ENCODE data around the gene FBXO47. TPM values are rescaled to one million over a fixed set of nuclear protein-coding genes. Genes with fewer than 3 reads are reported as not detected.
"Not testable (repeated sequence)": the region's sequence is repeated elsewhere in the genome, so short reads cannot be mapped to it uniquely, and the experiment has no call there.

The FBXO47 gene
- total and polyA plus RNA-seq, 2 of the 4 experiments (the other 2 are of a cell fraction), result under 0.01 TPM; not detected in 1

- no peaks in the 10 kb centered on the region for H3K27me3 ChIP-seq (ENCODE audit: control insufficient read depth, insufficient read depth, low read length)
- H4K91ac ChIP-seq (ENCODE audit: insufficient read depth, low read depth, low read length), result no peak overlapping the region
- no peak overlapping the region for H3K56ac ChIP-seq (ENCODE audit: extremely low read depth, insufficient read depth, low read length)
- H2AK5ac ChIP-seq (ENCODE audit: low read depth, low read length), result no peak overlapping the region
- TF ChIP-seq RCOR1 (IDR thresholded peaks at IDR 0.05; ENCODE audit: insufficient replicate concordance, low read length) (no peak), USF2 (IDR thresholded peaks at IDR 0.05; ENCODE audit: low read depth, low read length) (no peak)
- H3K14ac ChIP-seq (replicated peaks; ENCODE audit: low read depth, low read length), result no peak overlapping the region
- no peak overlapping the region for H2BK15ac ChIP-seq (ENCODE audit: low read depth, low read length)
- BruUV-seq (replicated peaks), result no TSS peak
- H3K9me3 ChIP-seq (ENCODE audit: control insufficient read depth, insufficient read depth, low read length), result no peaks in the 10 kb centered on the region
- no peak overlapping the region for H3K27ac ChIP-seq (ENCODE audit: insufficient read depth, low read length)
- DNase-seq (no peak), ATAC-seq (ENCODE audit: low read depth) (no peak)
- intact Hi-C loops (cut with micrococcal nuclease), result no loop called here
- no peaks in the 10 kb centered on the region for H3K36me3 ChIP-seq (ENCODE audit: control insufficient read depth, insufficient read depth, low read length)
- H4K8ac ChIP-seq (ENCODE audit: low read depth in 2 of 2, low read length in 2 of 2), result no peak overlapping the region
- H3K23ac ChIP-seq (ENCODE audit: low read depth, low read length), result no peak overlapping the region
- H2BK120ac ChIP-seq (ENCODE audit: low read depth, low read length), result no peak overlapping the region
- in situ Hi-C loops (cut with MboI; ENCODE audit: low sequenced_read_pairs), result no loop called here
- no peaks in the 10 kb centered on the region for H3K79me1 ChIP-seq (ENCODE audit: low read depth in 1 of 2, low read length in 2 of 2)
- H2AFZ ChIP-seq (replicated peaks; ENCODE audit: low read length, poor library complexity), result no peak overlapping the region
- no peak overlapping the region for H4K5ac ChIP-seq (ENCODE audit: low read depth, low read length)
- H2BK5ac ChIP-seq (ENCODE audit: low read depth, low read length, poor library complexity, severe bottlenecking), result no peak overlapping the region
- no peaks in the 10 kb centered on the region for H4K20me1 ChIP-seq (ENCODE audit: insufficient read depth, low read length)
- no peak overlapping the region for H2AK9ac ChIP-seq (replicated peaks; ENCODE audit: low read depth, low read length, poor library complexity)
- no peak overlapping the region for H3K4me3 ChIP-seq (ENCODE audit: insufficient read depth, low read depth, low read length)
- POLR2A ChIA-PET (ENCODE audit: unreplicated experiment), result interaction anchor here (0.6 kb wide), 1 partner anchor 97 kb away, joined by 6 read pairs; no protein-coding TSS in a partner anchor
- dilution Hi-C loops (cut with HindIII; ENCODE audit: low sequenced_read_pairs, unreplicated experiment), result no loop called here
- H3K4me1 ChIP-seq (ENCODE audit: control insufficient read depth, insufficient read depth, low read length), result 0 out of 2 replicates have a peak, but pooled peaks cover 2% of the 10 kb centered on the region
- no peak overlapping the region for H3K4ac ChIP-seq (ENCODE audit: low read depth, low read length)
- no peak overlapping the region for H3K9ac ChIP-seq (ENCODE audit: low read depth, low read length)
- CTCF ChIA-PET, result no interaction called here
- H3K4me2 ChIP-seq (ENCODE audit: low read depth, low read length), result no peak overlapping the region
- no peak overlapping the region for H2BK20ac ChIP-seq (ENCODE audit: low read depth, low read length)
- no peak overlapping the region for H3K18ac ChIP-seq (ENCODE audit: low read depth, low read length)
- H3K9me1 ChIP-seq (ENCODE audit: insufficient read depth, low read length), result no peaks in the 10 kb centered on the region
These were observed 27.2 kb downstream of the FBXO47 start for GRCh38 chr17:38939987-38940386.

- dilution Hi-C loops (cut with HindIII; ENCODE audit: low sequenced_read_pairs, unreplicated experiment); H3K27ac ChIP-seq (ENCODE audit: insufficient read depth, low read length): not testable (repeated sequence)
These were observed 33.2 kb downstream of the FBXO47 start for GRCh38 chr17:38933962-38934361.

More at GRCh38 chr17:38933962-38934361, 33.2 kb downstream of the FBXO47 start:
- H3K9me1 ChIP-seq (ENCODE audit: insufficient read depth, low read length); H2BK5ac ChIP-seq (ENCODE audit: low read depth, low read length, poor library complexity, severe bottlenecking); H4K20me1 ChIP-seq (ENCODE audit: insufficient read depth, low read length); H2BK120ac ChIP-seq (ENCODE audit: low read depth, low read length); POLR2A ChIA-PET (ENCODE audit: unreplicated experiment); CTCF ChIA-PET; H3K4me1 ChIP-seq (ENCODE audit: control insufficient read depth, insufficient read depth, low read length); H3K79me1 ChIP-seq (ENCODE audit: low read depth in 1 of 2, low read length in 2 of 2); H3K4ac ChIP-seq (ENCODE audit: low read depth, low read length); H3K23ac ChIP-seq (ENCODE audit: low read depth, low read length); H3K27me3 ChIP-seq (ENCODE audit: control insufficient read depth, insufficient read depth, low read length); H3K9ac ChIP-seq (ENCODE audit: low read depth, low read length); BruUV-seq (replicated peaks); H2AK5ac ChIP-seq (ENCODE audit: low read depth, low read length); H2BK15ac ChIP-seq (ENCODE audit: low read depth, low read length); in situ Hi-C loops (cut with MboI; ENCODE audit: low sequenced_read_pairs); H4K8ac ChIP-seq (ENCODE audit: low read depth in 2 of 2, low read length in 2 of 2); H2AFZ ChIP-seq (replicated peaks; ENCODE audit: low read length, poor library complexity); H3K36me3 ChIP-seq (ENCODE audit: control insufficient read depth, insufficient read depth, low read length); H2AK9ac ChIP-seq (replicated peaks; ENCODE audit: low read depth, low read length, poor library complexity); H3K14ac ChIP-seq (replicated peaks; ENCODE audit: low read depth, low read length); H3K56ac ChIP-seq (ENCODE audit: extremely low read depth, insufficient read depth, low read length); H4K91ac ChIP-seq (ENCODE audit: insufficient read depth, low read depth, low read length); H4K5ac ChIP-seq (ENCODE audit: low read depth, low read length); H3K9me3 ChIP-seq (ENCODE audit: control insufficient read depth, insufficient read depth, low read length); H3K4me3 ChIP-seq (ENCODE audit: insufficient read depth, low read depth, low read length); H3K18ac ChIP-seq (ENCODE audit: low read depth, low read length); intact Hi-C loops (cut with micrococcal nuclease); H2BK20ac ChIP-seq (ENCODE audit: low read depth, low read length); H3K4me2 ChIP-seq (ENCODE audit: low read depth, low read length): not testable (repeated sequence)
- DNase-seq (peak; percentile 22), ATAC-seq (ENCODE audit: low read depth) (peak; percentile 78)
- WGBS, 2 experiments (ENCODE audit: extremely low coverage in 2 of 2, insufficient read length in 1 of 2), result no CpG with 5 or more reads among the region's 9 CpGs
